ENCODE data around the gene RHOU. TPM values are rescaled to one million over a fixed set of nuclear protein-coding genes. Genes with fewer than 3 reads are reported as not detected.

The RHOU gene
- total RNA-seq, 4 donors from 2014 or later, result 13.1 to 41.2 (median 26.6) TPM

GRCh38 chr1:228748431-228748830, 13.2 kb downstream of the RHOU start:
- H3K4me3 ChIP-seq, result no peak overlapping the region

GRCh38 chr1:228749765-228750164, 14.5 kb downstream of the RHOU start:
- Histone ChIP-seq H3K9me3 (no peaks in the 10 kb centered on the region), H3K27me3 (no peaks in the 10 kb centered on the region)
- intact Hi-C loops (cut with DNase I; ENCODE audit: low total_unique reads), result no loop called here

More at GRCh38 chr1:228748431-228748830, 13.2 kb downstream of the RHOU start:
- no peak overlapping the region for H3K27ac ChIP-seq
- intact Hi-C loops (cut with DNase I; ENCODE audit: low total_unique reads), result no loop called here
- H3K36me3 ChIP-seq, result no peaks in the 10 kb centered on the region
- no peak for DNase-seq
- TF ChIP-seq POLR2A (IDR thresholded peaks at IDR 0.05), result no peak
- no peaks in the 10 kb centered on the region for H3K4me1 ChIP-seq
- no peaks in the 10 kb centered on the region for H3K27me3 ChIP-seq
- no peaks in the 10 kb centered on the region for H3K9me3 ChIP-seq

GRCh38 chr1:228750915-228751314, 15.6 kb downstream of the RHOU start:
- TF ChIP-seq POLR2A (IDR thresholded peaks at IDR 0.05), result no peak
- TF ChIP-seq CTCF (IDR thresholded peaks at IDR 0.05), result no peak
- intact Hi-C loops (cut with DNase I; ENCODE audit: low total_unique reads), result no loop called here
- Histone ChIP-seq H3K9me3 (no peaks in the 10 kb centered on the region), H3K27me3 (no peaks in the 10 kb centered on the region), H3K36me3 (no peaks in the 10 kb centered on the region), H3K27ac (no peak overlapping the region), H3K4me1 (peaks cover 0 to 3% of the 10 kb centered on the region in 2 donors), H3K4me3 (no peak overlapping the region)
- no peak for DNase-seq

More at GRCh38 chr1:228749765-228750164, 14.5 kb downstream of the RHOU start:
- H3K4me3 ChIP-seq, result no peak overlapping the region
- TF ChIP-seq POLR2A (IDR thresholded peaks at IDR 0.05), result no peak
- TF ChIP-seq CTCF (IDR thresholded peaks at IDR 0.05), result no peak
- no peak for DNase-seq
- H3K36me3 ChIP-seq, result no peaks in the 10 kb centered on the region
- H3K4me1 ChIP-seq, result peaks cover 0 to 3% of the 10 kb centered on the region in 2 donors
- H3K27ac ChIP-seq, result no peak overlapping the region

GRCh38 chr1:228751360-228752098, 16.2 kb downstream of the RHOU start:
- intact Hi-C loops (cut with DNase I; ENCODE audit: low total_unique reads), result no loop called here
- Histone ChIP-seq H3K4me1 (peaks cover 0 to 3% of the 10 kb centered on the region in 2 donors), H3K9me3 (no peaks in the 10 kb centered on the region), H3K27ac (no peak overlapping the region), H3K36me3 (no peaks in the 10 kb centered on the region), H3K27me3 (no peaks in the 10 kb centered on the region), H3K4me3 (no peak overlapping the region)
- no peak for DNase-seq
- TF ChIP-seq CTCF (IDR thresholded peaks at IDR 0.05) (no peak), POLR2A (IDR thresholded peaks at IDR 0.05) (no peak)

- no peak for DNase-seq
- H3K4me3 ChIP-seq, result no peak overlapping the region
- H3K27ac ChIP-seq, result no peak overlapping the region
- no peaks in the 10 kb centered on the region for H3K36me3 ChIP-seq
- peaks cover 0 to 3% of the 10 kb centered on the region in 2 donors for H3K4me1 ChIP-seq
- no peak for TF ChIP-seq POLR2A (IDR thresholded peaks at IDR 0.05)
- TF ChIP-seq CTCF (IDR thresholded peaks at IDR 0.05), result no peak
- H3K27me3 ChIP-seq, result no peaks in the 10 kb centered on the region
- intact Hi-C loops (cut with DNase I; ENCODE audit: low total_unique reads), result no loop called here
- no peaks in the 10 kb centered on the region for H3K9me3 ChIP-seq
These were observed 17.0 kb downstream of the RHOU start for GRCh38 chr1:228752258-228752657.
